Psoas muscle (tissue), 8 donors: ENCODE measurements around the gene SAT1. TPM values are rescaled to one million over a fixed set of nuclear protein-coding genes. Genes with fewer than 3 reads are reported as not detected.
A peak's percentile ranks its signal among the peaks of the same experiment; 100 is the strongest.

ENCODE experiments used
- ATAC-seq, 4 donors: fragments of 200-7000 bp; cut with Tn5 transposase; one replicate each; pipeline ENCODE4 v1.9.1; 2020; ENCODE audit warnings: moderate library complexity in 3 of 4, mild to moderate bottlenecking in 2 of 4
- DNase-seq, 2 donors: peaks; one replicate each; pipeline ENCODE4 v3.0.0-alpha.2; 2020
- H3K27ac ChIP-seq: fragments of 200-600 bp; one replicate; pipeline ENCODE4 v1.8.0; 2022
- H3K27me3 ChIP-seq, 3 donors: fragments of 200-600 bp in 1 of 3; one replicate each; pipeline versions ENCODE4 v1.6.1 to v1.8.0; 2013 to 2022; ENCODE audit warnings: low read length in 2 of 3, mild to moderate bottlenecking in 2 of 3, moderate library complexity in 1 of 3; ENCODE audit not compliant: insufficient read depth in 3 of 3
- H3K36me3 ChIP-seq, 2 donors: fragments of 200-600 bp in 1 of 2; one replicate each; pipeline versions ENCODE4 v1.6.1 to v1.8.0; 2013 to 2022; ENCODE audit warnings: low read depth in 1 of 2, mild to moderate bottlenecking in 1 of 2, moderate library complexity in 1 of 2; ENCODE audit not compliant: insufficient read depth in 1 of 2
- H3K4me1 ChIP-seq: fragments of 200-600 bp; one replicate; pipeline ENCODE4 v1.8.0; 2022
- H3K4me3 ChIP-seq: fragments of 200-600 bp; one replicate; pipeline ENCODE4 v1.8.0; 2022; ENCODE audit warnings: mild to moderate bottlenecking
- H3K9me3 ChIP-seq: fragments of 200-600 bp; one replicate; pipeline ENCODE4 v1.8.0; 2022
- CTCF ChIP-seq: fragments of 200-600 bp; IDR thresholded peaks from one replicate; pipeline ENCODE4 v1.8.0; 2022; ENCODE audit warnings: antibody characterized with exemption
- WGBS, 3 donors: extraction: QIAGEN DNeasy Blood & Tissue Kit; methylation state at CpG; one replicate each; pipeline versions ENCODE4 v1.1.6 to v1.1.7; 2013; 5-methylcytosine and 5-hydroxymethylcytosine counted together
- intact Hi-C, 2 donors: fragments of 100-400 bp; cut with DNase I; formaldehyde crosslinking; loops; one replicate each; pipeline versions ENCODE4 v1.11.0 to v1.14.2; 2022
- polyA plus RNA-seq, 3 donors: library from polyadenylated mRNA; stranded (reverse); fragments of 200-250 nt; gene quantifications; one replicate each; pipeline ENCODE4 v1.2.3, GENCODE V29; 2013
- total RNA-seq, 4 donors: library from RNA; stranded (reverse); fragmentation: NEBNext Ultra II Directional in 2 of 4; extraction: Animal tissue kit (Norgen Biotek cat#: 25700) in 2 of 4; gene quantifications; one replicate each; pipeline versions ENCODE4 v1.2.1 to v1.2.4, GENCODE V29; 2021 to 2023
- donor health status: healthy with polysubstance abuse.
- donor health status: DM: no; HTN: no; CAD: no; lungs with moderate emphysema.
- donor health status: Bipolar disorder and iron deficiency.
- donor health status: healthy.
- donor health status: DM: yes; HTN: yes; CAD: no.
- donor health status: DM: no; HTN: no; CAD: no.
- donor health status: DM: no; HTN: no; CAD: no.
- donor health status: DM: yes; HTN: yes; CAD: no.

Gene SAT1
- total and polyA plus RNA-seq, 7 donors, result 20.7 to 129 (median 45.1) TPM

- TF ChIP-seq CTCF, result no peak
- Histone ChIP-seq H3K9me3 (no peaks in the 10 kb centered on the region), H3K36me3 (no peaks in the 10 kb centered on the region), H3K4me1 (no peaks in the 10 kb centered on the region), H3K27ac (peak overlapping the region; percentile 26), H3K27me3 (no peaks in the 10 kb centered on the region), H3K4me3 (no peak overlapping the region)
- DNase-seq (no peak), ATAC-seq (peak; percentile 62 to 90 (median 73))
- WGBS, 3 donors, result 29 to 43% (median 41%) methylated on average over 2 of the region's 2 CpGs
- intact Hi-C loops, result no loop called here
These were observed 30.1 kb upstream of the SAT1 start for GRCh38 chrX:23752740-23753415.

- DNase-seq, result no peak
- 63 to 89% (median 78%) methylated on average over 1 of the region's 1 CpG for WGBS, 3 donors
- Histone ChIP-seq H3K27me3 (no peaks in the 10 kb centered on the region), H3K9me3 (no peaks in the 10 kb centered on the region), H3K4me3 (no peak overlapping the region), H3K4me1 (no peaks in the 10 kb centered on the region), H3K27ac (no peak overlapping the region), H3K36me3 (no peaks in the 10 kb centered on the region)
- no peak for ATAC-seq
- no peak for TF ChIP-seq CTCF
- intact Hi-C loops, result no loop called here
These were observed 28.3 kb upstream of the SAT1 start for GRCh38 chrX:23754664-23755063.

GRCh38 chrX:23756165-23756564 is 26.8 kb upstream of the SAT1 start:
- H3K9me3 ChIP-seq, result no peaks in the 10 kb centered on the region
- H3K4me3 ChIP-seq, result no peak overlapping the region
- intact Hi-C loops, result no loop called here
- ATAC-seq (no peak), DNase-seq (peak; percentile 28 to 56)
- no peak overlapping the region for H3K27ac ChIP-seq
- no peaks in the 10 kb centered on the region for H3K36me3 ChIP-seq
- H3K27me3 ChIP-seq, result no peaks in the 10 kb centered on the region
- no peaks in the 10 kb centered on the region for H3K4me1 ChIP-seq
- WGBS, 3 donors, result 4 to 10% (median 5%) methylated on average over 4 of the region's 4 CpGs
- TF ChIP-seq CTCF, result peak; percentile 44

DNA sequence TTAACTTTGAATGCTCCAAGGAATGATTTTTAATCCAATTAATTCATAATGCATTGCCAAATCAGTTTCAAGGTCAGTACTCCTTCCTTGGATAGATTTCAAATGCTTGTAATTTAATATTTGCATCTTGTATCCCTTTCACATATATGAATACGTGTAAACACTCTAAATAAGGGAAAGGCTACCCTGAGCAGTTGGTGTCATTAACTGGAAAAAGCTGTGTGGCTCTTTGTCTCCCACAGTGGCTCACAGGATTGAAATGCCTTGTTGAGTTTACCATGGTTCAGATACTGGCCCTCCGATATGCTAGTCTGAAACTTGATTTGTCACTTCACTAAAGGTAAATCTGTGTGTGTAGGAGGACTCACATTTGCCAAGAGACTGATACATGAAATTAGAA is 23.2 kb upstream of the SAT1 start:
- DNase-seq, result no peak

More for the DNA sequence above, 23.2 kb upstream of the SAT1 start:
- Histone ChIP-seq H3K4me3 (no peak overlapping the region), H3K9me3 (no peaks in the 10 kb centered on the region), H3K4me1 (no peaks in the 10 kb centered on the region), H3K27ac (no peak overlapping the region), H3K36me3 (no peaks in the 10 kb centered on the region), H3K27me3 (no peaks in the 10 kb centered on the region)
- WGBS, 3 donors, result 58 to 69% (median 63%) methylated on average over 2 of the region's 2 CpGs
- intact Hi-C loops, result no loop called here
- no peak for ATAC-seq
- no peak for TF ChIP-seq CTCF
